Measurements from ENCODE around the gene CLEC5A. TPM values are rescaled to one million over a fixed set of nuclear protein-coding genes. Genes with fewer than 3 reads are reported as not detected.

The CLEC5A gene
- total RNA-seq, result not detected in 2 replicates

DNA sequence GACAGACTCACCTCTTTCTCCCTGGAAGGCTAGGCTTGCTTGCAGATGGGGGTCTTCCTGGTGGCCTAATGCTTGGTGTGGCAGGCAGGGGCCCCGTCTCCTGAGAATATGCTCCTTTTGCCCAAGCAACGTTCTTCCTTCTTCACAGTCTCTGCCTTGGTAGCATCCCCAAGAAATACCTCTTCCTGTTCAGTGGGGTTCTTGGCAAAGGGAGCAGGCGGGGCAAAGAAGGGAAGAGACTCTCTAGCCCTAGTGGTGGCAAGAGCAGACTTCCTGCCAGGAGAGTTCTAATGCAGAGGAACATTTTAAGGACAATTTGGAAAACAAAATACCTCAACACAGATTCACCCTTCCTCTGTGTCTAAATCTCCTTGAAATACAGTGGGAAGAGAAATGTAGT is at the start of gene CLEC5A:
Gene CLEC5A, minus strand, starts transcription at position 179 of the 400 bp plus-strand sequence. CDS start 682 bp downstream, outside the sequence.

GRCh38 chr7:141973673-141974072 is 26.9 kb upstream of the CLEC5A start, which contains the start of gene TAS2R38:
TSS of gene TAS2R38 (minus strand) at chr7:141973773. CDS start at chr7:141973689, 84 bp downstream.

DNA sequence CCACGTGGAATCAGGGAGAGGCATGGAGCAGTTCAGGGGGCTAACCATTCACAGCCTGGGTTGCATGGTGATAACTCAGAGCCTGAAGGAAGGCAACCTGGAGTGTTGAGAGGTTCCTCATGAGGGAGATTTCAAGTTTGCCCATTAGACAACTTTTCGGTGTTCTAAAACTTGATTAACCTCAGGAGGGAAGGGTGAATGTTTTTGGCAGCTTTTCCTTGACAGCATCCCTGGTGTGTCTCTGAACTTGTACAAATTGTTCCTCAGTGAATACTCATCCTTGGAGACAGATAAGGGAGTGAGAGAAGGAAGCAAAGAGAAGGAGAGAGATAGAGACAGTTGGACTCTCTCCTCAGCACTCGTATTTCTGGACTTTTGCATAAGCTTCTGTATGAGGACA is 30.7 kb downstream of the CLEC5A start, which contains the start of gene OR9A4:
Gene OR9A4, plus strand, starts transcription at position 301 of the 400 bp plus-strand sequence. CDS start 2,477 bp downstream, outside the sequence.

Other genes with a start within 250 kb of the CLEC5A start
- gene DENND11, start 244.8 kb downstream of the CLEC5A start, total RNA-seq, result 6.0 and 9.4 TPM in 2 replicates
- gene WEE2, start 238.6 kb downstream of the CLEC5A start, total RNA-seq, result not detected in 2 replicates
- 137 and 162 TPM in 2 replicates for gene SSBP1, start 208.6 kb downstream of the CLEC5A start, total RNA-seq
- gene TAS2R3, start 182.9 kb downstream of the CLEC5A start, total RNA-seq, result 0.85 and 1.8 TPM in 2 replicates
- gene TAS2R4, start 170.3 kb downstream of the CLEC5A start, total RNA-seq, result 0.85 and 0.92 TPM in 2 replicates
- 0.57 and 0.92 TPM in 2 replicates for gene TAS2R5, start 156.8 kb downstream of the CLEC5A start, total RNA-seq
- not detected in 2 replicates for gene PRSS37, start 105.5 kb downstream of the CLEC5A start, total RNA-seq
- gene OR9A4, start 30.6 kb downstream of the CLEC5A start, total RNA-seq, result not detected in 2 replicates
- gene TAS2R38, start 26.8 kb upstream of the CLEC5A start, total RNA-seq, result not detected in 2 replicates
- gene MGAM, start 48.9 kb upstream of the CLEC5A start, total RNA-seq, result under 0.01 TPM in 2 replicates
- gene MGAM2, start 164.7 kb upstream of the CLEC5A start, total RNA-seq, result not detected in 2 replicates